GM23338 (cell line): ENCODE measurements around the gene ADAP1. TPM values are rescaled to one million over a fixed set of nuclear protein-coding genes. Genes with fewer than 3 reads are reported as not detected.

Experiments
- ATAC-seq: fragments of 200-7000 bp; cut with Tn5 transposase; 3 replicates; pipeline ENCODE4 v1.9.1; 2020
- DNase-seq: peaks from one replicate; pipeline ENCODE4 v3.0.0-alpha.2; 2015; ENCODE audit warnings: low spot score
- H2AFZ ChIP-seq: fragments of 200-600 bp; sonication (generic); 2 replicates; pipeline ENCODE4 v1.8.0; 2016; ENCODE audit warnings: antibody characterized with exemption, mild to moderate bottlenecking, moderate library complexity
- H3F3A ChIP-seq: fragments of 200-600 bp; sonication (generic); replicated peaks from 2 replicates; pipeline ENCODE4 v1.8.0; 2017; ENCODE audit warnings: antibody characterized with exemption, mixed run types, low read depth
- H3K27ac ChIP-seq: fragments of 200-600 bp; sonication (generic); 2 replicates; pipeline ENCODE4 v1.6.1; 2016; ENCODE audit warnings: low read depth
- H3K27me3 ChIP-seq: fragments of 200-600 bp; sonication (generic); 2 replicates; pipeline ENCODE4 v1.8.0; 2016; ENCODE audit warnings: mild to moderate bottlenecking, mixed run types, moderate library complexity; ENCODE audit not compliant: insufficient read depth
- H3K36me3 ChIP-seq: fragments of 200-600 bp; sonication (generic); 2 replicates; pipeline ENCODE4 v1.8.0; 2016; ENCODE audit warnings: mild to moderate bottlenecking; ENCODE audit not compliant: insufficient read depth
- H3K4me1 ChIP-seq: fragments of 200-600 bp; sonication (generic); 2 replicates; pipeline ENCODE4 v1.8.0; 2016; ENCODE audit warnings: mild to moderate bottlenecking, moderate library complexity; ENCODE audit not compliant: insufficient read depth
- H3K4me2 ChIP-seq: fragments of 200-600 bp; sonication (generic); 2 replicates; pipeline ENCODE4 v1.7.1; 2017; ENCODE audit warnings: mixed run types
- H3K4me3 ChIP-seq: fragments of 200-600 bp; sonication (generic); 2 replicates; pipeline ENCODE4 v1.6.1; 2016; ENCODE audit warnings: mixed run types
- H3K79me2 ChIP-seq: fragments of 200-600 bp; sonication (generic); replicated peaks from 2 replicates; pipeline ENCODE4 v1.8.0; 2017; ENCODE audit warnings: mild to moderate bottlenecking; ENCODE audit not compliant: insufficient read depth
- H3K9me2 ChIP-seq: fragments of 200-600 bp; sonication (generic); 2 replicates; pipeline ENCODE4 v1.8.0; 2017; ENCODE audit not compliant: insufficient read depth
- H4K20me1 ChIP-seq: fragments of 200-600 bp; sonication (generic); replicated peaks from 2 replicates; pipeline ENCODE4 v1.8.0; 2017; ENCODE audit warnings: mild to moderate bottlenecking; ENCODE audit not compliant: insufficient read depth
- H3K27ac Mint-ChIP-seq: 2 replicates; pipeline ENCODE4 v1.8.0; 2020; ENCODE audit warnings: inconsistent platforms, mild to moderate bottlenecking, moderate library complexity, mixed read lengths
- H3K27me3 Mint-ChIP-seq: 3 replicates; pipeline ENCODE4 v1.8.0; 2022; ENCODE audit warnings: low read depth, mild to moderate bottlenecking, moderate library complexity, mixed read lengths, inconsistent platforms; ENCODE audit not compliant: insufficient read depth, poor library complexity
- H3K36me3 Mint-ChIP-seq: 3 replicates; pipeline ENCODE4 v1.8.0; 2021; ENCODE audit warnings: low read depth, mild to moderate bottlenecking, inconsistent platforms, moderate library complexity, mixed read lengths
- H3K4me1 Mint-ChIP-seq: 3 replicates; pipeline ENCODE4 v1.8.0; 2020; ENCODE audit warnings: mild to moderate bottlenecking, inconsistent platforms, mixed read lengths
- H3K4me3 Mint-ChIP-seq: 3 replicates; pipeline ENCODE4 v1.8.0; 2021; ENCODE audit warnings: moderate library complexity, mild to moderate bottlenecking, inconsistent platforms, mixed read lengths
- H3K9me3 Mint-ChIP-seq: 3 replicates; pipeline ENCODE4 v1.8.0; 2020; ENCODE audit warnings: moderate library complexity, mild to moderate bottlenecking, inconsistent platforms, mixed read lengths
- CREB1 ChIP-seq: fragments of 250-450 bp; sonication (Bioruptor Pico); IDR thresholded peaks from 2 replicates; pipeline ENCODE4 v1.5.0; 2020; ENCODE audit warnings: low read depth, mild to moderate bottlenecking, moderate library complexity
- ETS1 ChIP-seq: IDR thresholded peaks from 2 replicates; pipeline ENCODE4 v1.6.1; 2016; ENCODE audit warnings: antibody characterized with exemption
- EZH2 ChIP-seq: fragments of 200-600 bp; sonication (generic); IDR thresholded peaks from one replicate; pipeline ENCODE4 v1.8.0; 2017; ENCODE audit warnings: antibody characterized with exemption, mild to moderate bottlenecking, low read depth; ENCODE audit not compliant: unreplicated experiment
- EZH2phosphoT487 ChIP-seq: fragments of 200-600 bp; sonication (generic); IDR thresholded peaks from one replicate; pipeline ENCODE4 v1.8.1; 2018; ENCODE audit warnings: antibody characterized with exemption; ENCODE audit not compliant: unreplicated experiment
- JUNB ChIP-seq: IDR thresholded peaks from one replicate; pipeline ENCODE4 v1.6.1; 2016; ENCODE audit warnings: antibody characterized with exemption; ENCODE audit not compliant: unreplicated experiment
- NANOG ChIP-seq: IDR thresholded peaks from 2 replicates; pipeline ENCODE4 v1.6.1; 2016; ENCODE audit warnings: antibody characterized with exemption, borderline replicate concordance
- POLR2AphosphoS5 ChIP-seq: IDR thresholded peaks from 2 replicates; pipeline ENCODE4 v1.6.1; 2016; ENCODE audit warnings: antibody characterized with exemption, low read depth
- REST ChIP-seq: IDR thresholded peaks from one replicate; pipeline ENCODE4 v1.6.1; 2018; ENCODE audit warnings: antibody characterized with exemption; ENCODE audit not compliant: unreplicated experiment
- ZNF114 ChIP-seq: fragments of 250-450 bp; sonication (Bioruptor Pico); IDR thresholded peaks from 2 replicates; pipeline ENCODE4 v1.5.0; 2020; ENCODE audit warnings: mild to moderate bottlenecking, moderate library complexity
- polyA plus RNA-seq: library from polyadenylated mRNA; unstranded; fragments of >200 nt; fragmentation: Nextera tagmentation; extraction: Ambion mirVana; gene quantifications from 2 replicates; pipeline ENCODE4 v1.2.1, GENCODE V29; 2016
- total RNA-seq: library from RNA; depleted of rRNA; stranded (reverse); fragments of >200 nt; shearing (Covaris generic); gene quantifications from 2 replicates; pipeline ENCODE4 v1.2.3, GENCODE V29; 2014
- TF ChIP-seq, protein P1 (sequence below), 2 experiments: fragments of 200-600 bp in 1 of 2; sonication (generic) in 1 of 2; conservative IDR thresholded peaks; 2 replicates each; pipeline versions ENCODE4 v1.5.1 to v1.6.1; 2016 to 2017; ENCODE audit warnings: antibody characterized with exemption in 2 of 2, low read depth in 2 of 2, mild to moderate bottlenecking in 2 of 2, moderate library complexity in 1 of 2
- TF ChIP-seq, protein P2 (sequence below): fragments of 250-450 bp; sonication (Bioruptor Pico); IDR thresholded peaks from 2 replicates; pipeline ENCODE4 v1.5.0; 2020; ENCODE audit warnings: mild to moderate bottlenecking, moderate library complexity

The ADAP1 gene
- total and polyA plus RNA-seq, 2 experiments from 2014 or later, result 2.2 to 9.6 TPM

DNA sequence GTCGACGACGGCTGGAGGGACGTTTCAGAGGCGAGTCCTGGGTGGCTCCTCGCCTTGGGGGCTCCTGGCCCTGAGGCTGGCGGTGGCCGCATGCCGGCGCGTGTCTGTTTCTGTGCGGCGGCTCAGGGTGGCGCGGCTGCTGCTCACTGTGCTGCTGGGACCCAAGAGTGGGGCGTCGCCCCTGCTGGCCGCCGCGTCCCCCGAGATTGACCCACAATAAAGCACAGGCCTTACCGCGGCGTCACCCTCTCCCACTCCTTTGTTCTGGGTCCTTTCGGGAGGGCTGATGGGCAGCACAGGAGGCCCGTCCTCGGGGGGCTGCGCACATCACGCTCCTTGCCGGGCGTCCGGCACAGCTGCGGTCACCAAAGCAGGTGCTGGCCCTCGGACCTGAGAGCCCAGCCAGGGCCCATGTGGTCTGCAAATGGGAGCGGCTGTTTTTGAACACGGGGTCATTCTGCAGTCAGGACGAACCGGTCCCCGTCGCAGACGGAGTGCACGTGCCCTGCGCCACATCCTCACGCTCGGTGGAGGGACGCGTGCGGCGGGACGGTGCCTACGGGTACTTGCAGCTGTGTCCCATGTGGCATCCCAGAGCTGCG, 58.9 kb downstream of the ADAP1 start (continued):
- TF ChIP-seq NANOG (no peak), CREB1 (no peak), ZNF114 (CRISPR knock-in tag) (no peak), REST (no peak), POLR2AphosphoS5 (no peak), JUNB (no peak), EZH2phosphoT487 (no peak), ETS1 (no peak), EZH2 (no peak)
- TF ChIP-seq, protein P1, sequence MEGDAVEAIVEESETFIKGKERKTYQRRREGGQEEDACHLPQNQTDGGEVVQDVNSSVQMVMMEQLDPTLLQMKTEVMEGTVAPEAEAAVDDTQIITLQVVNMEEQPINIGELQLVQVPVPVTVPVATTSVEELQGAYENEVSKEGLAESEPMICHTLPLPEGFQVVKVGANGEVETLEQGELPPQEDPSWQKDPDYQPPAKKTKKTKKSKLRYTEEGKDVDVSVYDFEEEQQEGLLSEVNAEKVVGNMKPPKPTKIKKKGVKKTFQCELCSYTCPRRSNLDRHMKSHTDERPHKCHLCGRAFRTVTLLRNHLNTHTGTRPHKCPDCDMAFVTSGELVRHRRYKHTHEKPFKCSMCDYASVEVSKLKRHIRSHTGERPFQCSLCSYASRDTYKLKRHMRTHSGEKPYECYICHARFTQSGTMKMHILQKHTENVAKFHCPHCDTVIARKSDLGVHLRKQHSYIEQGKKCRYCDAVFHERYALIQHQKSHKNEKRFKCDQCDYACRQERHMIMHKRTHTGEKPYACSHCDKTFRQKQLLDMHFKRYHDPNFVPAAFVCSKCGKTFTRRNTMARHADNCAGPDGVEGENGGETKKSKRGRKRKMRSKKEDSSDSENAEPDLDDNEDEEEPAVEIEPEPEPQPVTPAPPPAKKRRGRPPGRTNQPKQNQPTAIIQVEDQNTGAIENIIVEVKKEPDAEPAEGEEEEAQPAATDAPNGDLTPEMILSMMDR (conservative IDR thresholded peaks at IDR 0.05; ENCODE audit: low read depth in 2 of 2), result no peak

- Mint-ChIP-seq H3K9me3 (no peaks in the 10 kb centered on the region; the same call in 2 of the 3 replicates), H3K27ac (no peak overlapping the region), H3K4me3 (no peak overlapping the region), H3K27me3 (peaks cover 10% of the 10 kb centered on the region), H3K36me3 (peaks cover 61% of the 10 kb centered on the region), H3K4me1 (no peaks in the 10 kb centered on the region)
- no peaks in the 10 kb centered on the region for H4K20me1 ChIP-seq
- ATAC-seq (no peak), DNase-seq (no peak)
- 0 out of 2 replicates have a peak, but pooled peaks cover 6% of the 10 kb centered on the region for H3K36me3 ChIP-seq
- H3F3A ChIP-seq, result 0 out of 2 replicates have a peak, but pooled peaks cover 4% of the 10 kb centered on the region
- no peaks in the 10 kb centered on the region for H3K9me2 ChIP-seq
- TF ChIP-seq, protein P2, sequence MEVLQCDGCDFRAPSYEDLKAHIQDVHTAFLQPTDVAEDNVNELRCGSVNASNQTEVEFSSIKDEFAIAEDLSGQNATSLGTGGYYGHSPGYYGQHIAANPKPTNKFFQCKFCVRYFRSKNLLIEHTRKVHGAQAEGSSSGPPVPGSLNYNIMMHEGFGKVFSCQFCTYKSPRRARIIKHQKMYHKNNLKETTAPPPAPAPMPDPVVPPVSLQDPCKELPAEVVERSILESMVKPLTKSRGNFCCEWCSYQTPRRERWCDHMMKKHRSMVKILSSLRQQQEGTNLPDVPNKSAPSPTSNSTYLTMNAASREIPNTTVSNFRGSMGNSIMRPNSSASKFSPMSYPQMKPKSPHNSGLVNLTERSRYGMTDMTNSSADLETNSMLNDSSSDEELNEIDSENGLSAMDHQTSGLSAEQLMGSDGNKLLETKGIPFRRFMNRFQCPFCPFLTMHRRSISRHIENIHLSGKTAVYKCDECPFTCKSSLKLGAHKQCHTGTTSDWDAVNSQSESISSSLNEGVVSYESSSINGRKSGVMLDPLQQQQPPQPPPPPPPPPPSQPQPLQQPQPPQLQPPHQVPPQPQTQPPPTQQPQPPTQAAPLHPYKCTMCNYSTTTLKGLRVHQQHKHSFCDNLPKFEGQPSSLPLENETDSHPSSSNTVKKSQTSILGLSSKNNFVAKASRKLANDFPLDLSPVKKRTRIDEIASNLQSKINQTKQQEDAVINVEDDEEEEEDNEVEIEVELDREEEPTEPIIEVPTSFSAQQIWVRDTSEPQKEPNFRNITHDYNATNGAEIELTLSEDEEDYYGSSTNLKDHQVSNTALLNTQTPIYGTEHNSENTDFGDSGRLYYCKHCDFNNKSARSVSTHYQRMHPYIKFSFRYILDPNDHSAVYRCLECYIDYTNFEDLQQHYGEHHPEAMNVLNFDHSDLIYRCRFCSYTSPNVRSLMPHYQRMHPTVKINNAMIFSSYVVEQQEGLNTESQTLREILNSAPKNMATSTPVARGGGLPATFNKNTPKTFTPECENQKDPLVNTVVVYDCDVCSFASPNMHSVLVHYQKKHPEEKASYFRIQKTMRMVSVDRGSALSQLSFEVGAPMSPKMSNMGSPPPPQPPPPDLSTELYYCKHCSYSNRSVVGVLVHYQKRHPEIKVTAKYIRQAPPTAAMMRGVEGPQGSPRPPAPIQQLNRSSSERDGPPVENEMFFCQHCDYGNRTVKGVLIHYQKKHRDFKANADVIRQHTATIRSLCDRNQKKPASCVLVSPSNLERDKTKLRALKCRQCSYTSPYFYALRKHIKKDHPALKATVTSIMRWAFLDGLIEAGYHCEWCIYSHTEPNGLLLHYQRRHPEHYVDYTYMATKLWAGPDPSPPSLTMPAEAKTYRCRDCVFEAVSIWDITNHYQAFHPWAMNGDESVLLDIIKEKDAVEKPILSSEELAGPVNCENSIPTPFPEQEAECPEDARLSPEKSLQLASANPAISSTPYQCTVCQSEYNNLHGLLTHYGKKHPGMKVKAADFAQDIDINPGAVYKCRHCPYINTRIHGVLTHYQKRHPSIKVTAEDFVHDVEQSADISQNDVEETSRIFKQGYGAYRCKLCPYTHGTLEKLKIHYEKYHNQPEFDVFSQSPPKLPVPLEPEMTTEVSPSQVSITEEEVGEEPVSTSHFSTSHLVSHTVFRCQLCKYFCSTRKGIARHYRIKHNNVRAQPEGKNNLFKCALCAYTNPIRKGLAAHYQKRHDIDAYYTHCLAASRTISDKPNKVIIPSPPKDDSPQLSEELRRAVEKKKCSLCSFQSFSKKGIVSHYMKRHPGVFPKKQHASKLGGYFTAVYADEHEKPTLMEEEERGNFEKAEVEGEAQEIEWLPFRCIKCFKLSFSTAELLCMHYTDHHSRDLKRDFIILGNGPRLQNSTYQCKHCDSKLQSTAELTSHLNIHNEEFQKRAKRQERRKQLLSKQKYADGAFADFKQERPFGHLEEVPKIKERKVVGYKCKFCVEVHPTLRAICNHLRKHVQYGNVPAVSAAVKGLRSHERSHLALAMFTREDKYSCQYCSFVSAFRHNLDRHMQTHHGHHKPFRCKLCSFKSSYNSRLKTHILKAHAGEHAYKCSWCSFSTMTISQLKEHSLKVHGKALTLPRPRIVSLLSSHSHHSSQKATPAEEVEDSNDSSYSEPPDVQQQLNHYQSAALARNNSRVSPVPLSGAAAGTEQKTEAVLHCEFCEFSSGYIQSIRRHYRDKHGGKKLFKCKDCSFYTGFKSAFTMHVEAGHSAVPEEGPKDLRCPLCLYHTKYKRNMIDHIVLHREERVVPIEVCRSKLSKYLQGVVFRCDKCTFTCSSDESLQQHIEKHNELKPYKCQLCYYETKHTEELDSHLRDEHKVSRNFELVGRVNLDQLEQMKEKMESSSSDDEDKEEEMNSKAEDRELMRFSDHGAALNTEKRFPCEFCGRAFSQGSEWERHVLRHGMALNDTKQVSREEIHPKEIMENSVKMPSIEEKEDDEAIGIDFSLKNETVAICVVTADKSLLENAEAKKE (CRISPR knock-in tag), result no peak
- no peaks in the 10 kb centered on the region for H3K27me3 ChIP-seq
- no peak overlapping the region for H2AFZ ChIP-seq
- no peaks in the 10 kb centered on the region for H3K4me1 ChIP-seq
- H3K79me2 ChIP-seq, result no peaks in the 10 kb centered on the region; the same call in 1 of the 2 replicates
- no peak overlapping the region for H3K4me3 ChIP-seq
- H3K4me2 ChIP-seq, result no peak overlapping the region
- H3K27ac ChIP-seq, result no peak overlapping the region
Measured at GRCh38 chr7:894927-895450, 59.5 kb downstream of the ADAP1 start.
